Duodenal mucosa (tissue), 2 donors: ENCODE results near the gene RFT1.

ENCODE experiments used
- H3K27ac ChIP-seq: one replicate; pipeline ENCODE4 v1.7.0; 2013; ENCODE audit warnings: low read depth, low read length
- H3K27me3 ChIP-seq, 2 donors: one replicate each; pipeline ENCODE4 v1.7.0; 2013; ENCODE audit warnings: low read length in 2 of 2, control low read depth in 1 of 2; ENCODE audit not compliant: insufficient read depth in 2 of 2, control insufficient read depth in 1 of 2
- H3K36me3 ChIP-seq, 2 donors: one replicate each; pipeline ENCODE4 v1.7.0; 2013; ENCODE audit warnings: low read length in 2 of 2, control low read depth in 1 of 2; ENCODE audit not compliant: insufficient read depth in 2 of 2, control insufficient read depth in 1 of 2
- H3K4me1 ChIP-seq, 2 donors: one replicate each; pipeline ENCODE4 v1.7.0; 2013; ENCODE audit warnings: low read length in 2 of 2, control low read depth in 1 of 2; ENCODE audit not compliant: insufficient read depth in 2 of 2, control insufficient read depth in 1 of 2
- H3K4me3 ChIP-seq, 2 donors: one replicate each; pipeline ENCODE4 v1.7.0; 2013; ENCODE audit warnings: low read length in 2 of 2, low read depth in 1 of 2
- H3K9ac ChIP-seq, 2 donors: one replicate each; pipeline ENCODE4 v1.7.0; 2013; ENCODE audit warnings: low read length in 2 of 2, low read depth in 1 of 2
- H3K9me3 ChIP-seq, 2 donors: one replicate each; pipeline ENCODE4 v1.7.0; 2013; ENCODE audit warnings: low read length in 2 of 2, control low read depth in 1 of 2; ENCODE audit not compliant: control insufficient read depth in 1 of 2

The RFT1 gene

GRCh38 chr3:53111822-53112221 is 18.4 kb downstream of the RFT1 start:
- no peaks in the 10 kb centered on the region for H3K27me3 ChIP-seq
- H3K9me3 ChIP-seq: no peaks in the 10 kb centered on the region
- H3K27ac ChIP-seq: no peak overlapping the region
- H3K4me3 ChIP-seq: no peak overlapping the region
- H3K36me3 ChIP-seq: peaks cover 3 to 12% of the 10 kb centered on the region in 2 donors
- peaks cover 0 to 6% of the 10 kb centered on the region in 2 donors for H3K4me1 ChIP-seq
- H3K9ac ChIP-seq: no peak overlapping the region

- Histone ChIP-seq H3K27me3 (no peaks in the 10 kb centered on the region), H3K4me1 (peaks cover 0 to 6% of the 10 kb centered on the region in 2 donors), H3K27ac (no peak overlapping the region), H3K4me3 (no peak overlapping the region), H3K9ac (no peak overlapping the region), H3K9me3 (no peaks in the 10 kb centered on the region), H3K36me3 (peaks cover 3 to 13% of the 10 kb centered on the region in 2 donors)
Observed at GRCh38 chr3:53109891-53110771, 20.1 kb downstream of the RFT1 start.

- H3K9me3 ChIP-seq: no peaks in the 10 kb centered on the region
- H3K4me1 ChIP-seq: peaks cover 0 to 6% of the 10 kb centered on the region in 2 donors
- H3K9ac ChIP-seq: no peak overlapping the region
- H3K4me3 ChIP-seq: no peak overlapping the region
- no peak overlapping the region for H3K27ac ChIP-seq
- peaks cover 3 to 17% of the 10 kb centered on the region in 2 donors for H3K36me3 ChIP-seq
- H3K27me3 ChIP-seq: no peaks in the 10 kb centered on the region
Observed at GRCh38 chr3:53109190-53109589, 21.0 kb downstream of the RFT1 start.

- H3K36me3 ChIP-seq: peaks cover 11 to 42% of the 10 kb centered on the region in 2 donors
Observed at GRCh38 chr3:53104762-53105161, 25.5 kb downstream of the RFT1 start.

GRCh38 chr3:53103397-53104296 is 26.6 kb downstream of the RFT1 start:
- Histone ChIP-seq H3K27ac (no peak overlapping the region), H3K4me3 (no peak overlapping the region), H3K27me3 (no peaks in the 10 kb centered on the region), H3K9ac (no peak overlapping the region), H3K36me3 (peaks cover 15 to 53% of the 10 kb centered on the region in 2 donors), H3K4me1 (peaks cover 0 to 6% of the 10 kb centered on the region in 2 donors), H3K9me3 (no peaks in the 10 kb centered on the region)

More at GRCh38 chr3:53104762-53105161, 25.5 kb downstream of the RFT1 start:
- Histone ChIP-seq H3K9me3 (no peaks in the 10 kb centered on the region), H3K27ac (no peak overlapping the region), H3K27me3 (no peaks in the 10 kb centered on the region), H3K4me3 (no peak overlapping the region), H3K9ac (no peak overlapping the region), H3K4me1 (peaks cover 0 to 6% of the 10 kb centered on the region in 2 donors)

GRCh38 chr3:53102601-53103147 is 27.6 kb downstream of the RFT1 start:
- peaks cover 15 to 56% of the 10 kb centered on the region in 2 donors for H3K36me3 ChIP-seq

GRCh38 chr3:53101956-53102355 is 28.3 kb downstream of the RFT1 start:
- Histone ChIP-seq H3K27ac (no peak overlapping the region), H3K36me3 (peaks cover 15 to 62% of the 10 kb centered on the region in 2 donors)

More at GRCh38 chr3:53102601-53103147, 27.6 kb downstream of the RFT1 start:
- Histone ChIP-seq H3K9me3 (no peaks in the 10 kb centered on the region), H3K27me3 (no peaks in the 10 kb centered on the region), H3K4me3 (no peak overlapping the region), H3K4me1 (peaks cover 0 to 6% of the 10 kb centered on the region in 2 donors), H3K9ac (no peak overlapping the region), H3K27ac (no peak overlapping the region)

GRCh38 chr3:53100818-53101466 is 29.3 kb downstream of the RFT1 start:
- no peak overlapping the region for H3K27ac ChIP-seq
- no peak overlapping the region for H3K4me3 ChIP-seq
- H3K4me1 ChIP-seq: peaks cover 0 to 6% of the 10 kb centered on the region in 2 donors
- H3K9me3 ChIP-seq: no peaks in the 10 kb centered on the region
- peaks cover 15 to 56% of the 10 kb centered on the region in 2 donors for H3K36me3 ChIP-seq
- no peaks in the 10 kb centered on the region for H3K27me3 ChIP-seq
- no peak overlapping the region for H3K9ac ChIP-seq

More at GRCh38 chr3:53101956-53102355, 28.3 kb downstream of the RFT1 start:
- H3K27me3 ChIP-seq: no peaks in the 10 kb centered on the region
- H3K4me1 ChIP-seq: peaks cover 0 to 6% of the 10 kb centered on the region in 2 donors
- H3K9ac ChIP-seq: no peak overlapping the region
- no peaks in the 10 kb centered on the region for H3K9me3 ChIP-seq
- no peak overlapping the region for H3K4me3 ChIP-seq

GRCh38 chr3:53097887-53098286 is 32.3 kb downstream of the RFT1 start:
- H3K36me3 ChIP-seq: peaks cover 8 to 46% of the 10 kb centered on the region in 2 donors
- no peak overlapping the region for H3K9ac ChIP-seq

More at GRCh38 chr3:53097887-53098286, 32.3 kb downstream of the RFT1 start:
- Histone ChIP-seq H3K27ac (no peak overlapping the region), H3K9me3 (no peaks in the 10 kb centered on the region), H3K4me1 (peaks cover 0 to 4% of the 10 kb centered on the region in 2 donors), H3K27me3 (no peaks in the 10 kb centered on the region), H3K4me3 (no peak overlapping the region)
